Activated CD8-positive, alpha-beta memory T cell treated with anti-CD3 and anti-CD28 coated beads for 48 hours (primary cell): Measurements from ENCODE around the gene SPATA1.
"Not testable (repeated sequence)": the region's sequence is repeated elsewhere in the genome, so short reads cannot be mapped to it uniquely, and the experiment has no call there.

Source experiments
- DNase-seq, 3 experiments: peaks; one replicate each; pipeline ENCODE4 v3.0.0-alpha.2; 2020; ENCODE audit warnings: low read depth in 2 of 3, low spot score in 2 of 3

SPATA1 gene

DNA sequence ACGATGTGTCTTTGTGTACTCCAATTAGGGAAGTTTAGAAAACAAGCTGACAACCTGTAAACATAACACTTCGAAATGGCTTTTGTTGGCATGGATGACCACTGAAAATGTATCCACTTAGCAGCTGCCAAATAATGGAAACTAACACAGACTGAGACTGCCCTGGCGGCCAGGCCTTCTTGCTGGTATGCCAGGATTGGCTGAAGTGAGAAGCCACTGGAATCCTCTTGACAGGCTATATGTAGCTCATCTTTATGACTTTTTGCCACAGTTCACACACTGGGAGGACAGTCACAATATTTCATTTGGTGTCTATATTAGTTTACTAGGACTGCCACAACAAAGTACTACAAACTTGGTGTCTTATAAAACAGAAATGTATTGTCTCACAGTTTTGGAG is 80.9 kb downstream of the SPATA1 start:
- no peak for DNase-seq

DNA sequence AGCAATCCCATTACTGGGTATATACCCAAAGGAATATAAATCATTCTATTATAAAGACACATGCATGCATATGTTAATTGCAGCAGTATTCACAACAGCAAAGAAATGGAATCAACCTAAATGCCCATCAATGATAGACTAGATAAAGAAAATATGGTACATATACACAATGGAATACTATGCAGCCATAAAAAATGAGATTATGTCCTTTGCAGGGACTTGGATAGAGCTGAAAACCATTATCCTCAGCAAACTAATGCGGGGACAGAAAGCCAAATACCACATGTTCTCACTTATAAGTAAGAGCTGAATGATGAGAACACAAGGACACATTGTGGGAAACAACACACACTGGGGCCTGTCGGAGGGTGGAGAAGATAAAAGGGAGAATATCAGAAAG is 88.8 kb downstream of the SPATA1 start:
- not testable (repeated sequence) for DNase-seq

DNA sequence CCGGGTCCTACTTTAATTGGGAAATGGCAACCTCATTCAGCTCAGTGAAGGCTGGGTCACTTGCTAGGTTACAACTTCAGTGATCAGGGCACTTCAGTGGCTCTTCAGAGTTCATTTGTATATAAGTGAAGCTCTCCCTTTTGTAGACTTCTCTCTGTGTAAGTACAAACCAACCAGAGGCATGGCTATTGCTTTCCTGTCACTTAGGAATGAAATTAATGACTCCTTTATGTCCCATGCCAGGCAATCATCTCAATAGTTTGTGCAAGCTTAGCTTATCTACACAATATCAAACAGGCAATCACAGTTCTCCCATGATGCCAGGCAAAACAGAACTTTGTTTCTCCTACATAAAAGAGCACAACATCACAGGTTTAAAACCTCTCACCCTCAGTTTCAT is 90.8 kb downstream of the SPATA1 start:
- DNase-seq = no peak

DNA sequence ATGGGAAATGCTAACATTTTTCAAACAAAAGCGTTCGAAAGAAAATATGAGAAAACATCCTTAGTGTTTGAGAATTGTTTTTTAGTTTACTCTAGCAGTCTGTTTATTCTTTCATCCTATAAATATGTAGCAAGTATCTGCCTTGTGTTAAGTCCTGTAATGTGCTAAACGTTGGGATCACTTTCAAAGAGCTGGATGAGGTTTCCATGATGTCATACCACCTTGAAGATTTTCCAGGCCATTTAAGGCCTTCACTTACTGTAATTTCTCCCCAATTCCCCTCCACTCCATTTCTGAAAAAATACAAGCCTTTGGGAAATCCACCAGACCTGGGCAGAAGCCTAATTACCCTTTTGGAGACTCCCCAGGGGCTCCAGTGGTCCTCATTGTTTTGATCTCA is 92.2 kb downstream of the SPATA1 start:
- no peak for DNase-seq

DNA sequence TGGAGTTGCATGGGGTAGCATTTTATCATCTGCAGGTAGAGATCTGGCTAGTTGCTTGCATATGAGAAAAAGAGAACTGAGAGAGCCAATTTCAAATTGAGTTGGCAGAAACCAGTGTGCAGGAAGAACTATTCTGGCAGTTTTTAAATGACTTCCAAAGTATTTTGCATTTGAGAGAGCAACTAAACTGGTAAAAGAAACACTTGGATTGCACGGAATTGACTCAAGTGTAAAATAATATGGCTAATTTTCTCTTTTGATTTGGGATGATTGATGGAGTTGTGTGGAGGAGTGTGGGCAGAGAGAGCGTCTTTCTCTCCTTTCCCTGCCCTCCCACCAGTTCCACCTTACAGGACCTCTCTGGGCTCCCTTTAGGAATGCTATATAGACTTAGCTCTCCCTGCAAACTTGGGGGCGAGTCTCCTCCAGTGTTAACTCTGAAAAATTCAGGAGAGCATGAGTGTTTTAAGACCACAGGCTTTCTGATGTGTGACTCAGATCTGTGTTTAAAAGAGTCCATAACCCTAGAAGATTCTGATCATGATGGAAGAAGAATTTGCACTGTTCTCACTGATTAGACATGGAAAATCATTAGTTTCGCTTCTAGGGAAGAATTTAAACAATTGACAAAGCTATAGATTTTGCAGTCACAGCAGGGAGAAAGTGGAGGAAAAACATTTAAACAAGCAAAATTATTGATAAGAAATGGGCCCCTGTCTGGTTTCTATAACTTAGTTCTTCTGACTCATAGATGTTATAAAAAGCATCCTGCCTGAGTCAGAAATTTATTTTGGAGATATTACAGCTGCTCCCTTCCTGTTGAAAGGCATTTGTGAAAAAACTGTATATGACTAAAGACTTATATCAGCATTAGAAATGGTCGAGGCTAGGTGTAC is 92.9 kb downstream of the SPATA1 start:
- DNase-seq = no peak

DNA sequence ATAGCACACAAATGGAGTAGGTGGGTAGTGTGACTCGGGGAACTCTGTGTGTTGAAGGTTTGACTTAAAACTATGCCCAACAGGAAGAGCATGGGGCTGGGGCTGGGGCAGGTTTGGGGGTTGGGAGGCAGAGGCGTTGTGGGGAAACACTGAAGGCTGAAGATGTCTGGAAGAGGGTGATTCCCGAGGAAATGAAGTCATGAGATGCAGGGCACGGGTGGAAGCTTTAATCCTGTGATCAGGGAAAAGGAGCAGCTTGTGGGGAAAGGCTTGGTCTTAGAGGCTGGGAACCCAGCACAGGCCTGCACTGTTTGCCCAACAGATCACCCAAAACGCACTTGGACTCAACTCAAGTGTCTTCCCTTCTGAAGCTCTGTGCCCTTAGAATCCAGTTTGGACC is 94.6 kb downstream of the SPATA1 start:
- DNase-seq = no peak

DNA sequence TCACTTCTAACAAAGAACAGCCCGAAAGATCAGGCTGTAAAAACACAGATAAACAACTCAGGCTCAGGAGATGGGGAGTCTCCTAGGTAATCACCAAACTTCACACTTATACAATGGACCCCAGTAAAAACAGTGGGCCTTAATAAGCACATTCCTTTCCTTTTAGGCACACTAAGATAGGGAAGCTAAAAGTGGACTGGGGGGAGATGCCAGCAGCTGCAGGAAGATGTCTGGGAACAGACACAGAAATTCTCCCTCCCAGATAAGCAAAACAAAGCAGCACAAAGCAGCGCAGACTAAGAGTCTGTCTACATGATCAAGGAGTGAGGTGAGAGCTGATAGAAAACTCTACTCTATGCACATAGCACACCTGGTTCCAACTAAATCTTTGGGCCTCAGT is 97.0 kb downstream of the SPATA1 start:
- DNase-seq = no peak

DNA sequence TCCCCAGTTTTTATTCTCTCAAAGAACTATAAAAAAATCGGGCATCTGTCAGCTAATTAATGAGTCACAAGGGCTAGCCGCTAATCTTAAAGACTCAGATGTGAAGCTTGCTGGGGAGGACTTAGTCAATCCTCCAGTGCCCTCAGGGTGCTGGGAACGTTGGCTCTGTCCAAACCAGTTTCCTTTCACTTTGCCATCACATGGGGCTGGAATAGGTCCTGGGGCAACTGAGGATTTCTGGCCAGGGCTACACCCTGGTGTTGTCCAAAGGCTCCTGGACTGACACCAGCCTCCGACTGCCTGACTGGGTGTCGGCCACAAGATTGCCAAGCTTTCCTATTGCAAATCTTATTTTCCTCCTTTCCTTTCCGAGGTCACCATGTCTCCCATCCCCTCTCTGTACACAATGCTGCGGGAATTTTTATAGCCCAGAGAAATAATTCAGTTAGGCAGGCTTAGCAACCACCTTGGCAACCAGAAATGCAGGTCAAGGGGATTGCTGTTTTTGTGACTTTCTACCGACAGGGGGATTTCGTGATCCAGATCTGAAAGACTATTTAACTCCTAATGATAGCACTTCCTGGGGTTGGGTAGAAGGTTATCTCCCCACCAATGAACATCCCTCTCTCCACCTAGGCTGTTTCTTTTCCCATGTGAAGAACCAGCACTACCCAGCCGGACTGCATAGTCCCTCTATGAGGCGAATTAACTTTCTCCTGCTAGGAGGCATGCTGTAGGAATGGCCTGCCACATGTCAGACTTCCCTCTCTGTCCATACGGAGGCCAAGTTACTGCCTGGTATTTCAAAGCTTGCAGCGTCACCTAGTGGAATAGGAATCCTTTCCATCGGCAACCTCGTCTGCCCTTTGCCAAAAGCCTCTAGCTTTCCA is 98.0 kb downstream of the SPATA1 start:
- DNase-seq = no peak

DNA sequence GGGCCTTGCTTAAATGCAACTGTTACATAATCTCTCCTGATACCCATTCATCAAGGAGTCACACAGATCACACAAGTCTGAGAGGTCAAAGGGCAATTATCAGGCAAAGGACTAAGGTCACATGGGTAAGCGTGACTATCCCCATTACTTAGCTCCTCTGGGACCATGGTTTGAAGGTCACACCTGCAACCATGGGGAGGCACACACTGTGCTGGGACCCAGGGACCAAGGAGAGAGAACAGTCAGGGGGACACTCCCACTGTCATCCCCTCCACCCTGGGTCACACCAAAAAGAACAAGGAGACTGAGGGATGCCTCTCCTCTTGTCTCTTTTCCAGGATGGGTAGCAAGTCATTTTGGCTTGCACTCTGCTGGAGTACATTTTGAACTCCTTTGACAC is 99.0 kb downstream of the SPATA1 start:
- no peak for DNase-seq

DNA sequence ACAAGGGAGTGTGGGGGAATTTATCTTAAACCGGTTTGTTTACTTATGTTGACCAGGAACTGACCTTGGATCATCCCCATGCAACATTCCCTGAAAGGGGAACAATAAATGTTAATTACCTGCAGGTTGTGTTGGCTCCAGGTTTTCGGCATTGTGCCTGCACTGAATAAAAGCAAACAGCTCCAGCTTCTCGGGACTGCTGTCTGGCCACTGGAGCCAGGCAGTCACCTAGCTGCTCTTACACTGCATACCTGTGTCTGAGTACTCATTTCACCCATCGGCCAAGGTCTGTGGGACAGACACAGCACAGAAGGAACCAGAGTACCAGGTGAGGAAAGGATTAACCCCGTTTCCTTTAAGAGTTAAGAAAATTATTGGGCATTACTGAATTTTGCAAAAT is 100.8 kb downstream of the SPATA1 start:
- DNase-seq = no peak

DNA sequence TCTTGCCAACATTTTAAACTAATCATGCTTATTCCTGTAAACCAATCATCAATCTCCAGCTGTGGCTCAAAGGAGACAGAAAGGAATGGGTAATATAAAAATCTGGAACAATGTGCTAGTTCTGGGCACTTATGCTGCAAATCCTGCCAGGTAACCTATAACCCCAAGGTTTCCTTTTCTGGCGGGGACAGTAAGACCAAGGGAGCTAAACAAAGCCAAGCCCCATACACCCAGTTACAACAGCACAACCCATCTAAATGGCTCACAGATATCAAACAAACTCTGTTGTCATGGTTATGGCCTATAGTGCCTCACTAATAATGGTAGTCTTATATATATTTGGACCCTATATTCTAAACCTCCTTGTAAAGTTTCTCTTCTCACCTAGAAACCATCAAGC is 104.9 kb downstream of the SPATA1 start:
- no peak for DNase-seq

DNA sequence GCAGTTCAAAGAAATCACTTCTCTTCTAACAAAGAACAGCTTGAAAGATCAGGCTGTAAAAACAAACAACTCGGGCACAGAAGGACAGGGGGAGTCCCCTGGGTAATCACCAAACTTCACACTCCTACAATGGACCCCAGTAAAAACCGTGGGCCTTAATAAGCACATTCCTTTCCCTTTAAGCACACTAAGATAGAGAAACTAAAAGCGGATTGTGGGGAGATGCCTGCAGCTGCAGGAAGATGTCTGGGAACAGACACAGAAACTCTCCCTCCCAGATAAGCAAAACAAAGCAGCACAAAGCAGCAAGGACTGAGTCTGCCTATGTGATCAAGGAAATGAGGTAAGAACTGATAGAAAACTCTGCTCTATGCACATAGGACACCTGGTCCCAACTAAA is 105.6 kb downstream of the SPATA1 start:
- no peak for DNase-seq

DNA sequence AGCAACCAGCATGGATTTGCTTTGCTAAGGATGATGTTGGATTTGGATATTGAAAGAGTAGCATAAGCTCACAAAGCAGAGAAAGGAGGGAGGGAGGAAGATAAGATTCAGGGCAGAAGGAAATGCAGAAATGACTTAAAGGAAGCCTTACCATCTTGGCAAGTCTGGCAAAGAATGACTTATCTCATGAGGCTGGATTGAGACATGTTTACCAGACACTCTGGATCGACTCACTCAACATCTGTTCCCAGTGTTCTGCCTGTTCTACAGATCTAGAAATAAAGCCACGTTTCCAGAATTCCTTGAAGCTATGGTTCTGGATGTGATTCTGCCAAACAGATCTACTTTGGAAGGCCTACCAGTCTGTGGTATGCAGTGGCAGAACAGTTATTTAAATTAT is 106.8 kb downstream of the SPATA1 start:
- no peak for DNase-seq

DNA sequence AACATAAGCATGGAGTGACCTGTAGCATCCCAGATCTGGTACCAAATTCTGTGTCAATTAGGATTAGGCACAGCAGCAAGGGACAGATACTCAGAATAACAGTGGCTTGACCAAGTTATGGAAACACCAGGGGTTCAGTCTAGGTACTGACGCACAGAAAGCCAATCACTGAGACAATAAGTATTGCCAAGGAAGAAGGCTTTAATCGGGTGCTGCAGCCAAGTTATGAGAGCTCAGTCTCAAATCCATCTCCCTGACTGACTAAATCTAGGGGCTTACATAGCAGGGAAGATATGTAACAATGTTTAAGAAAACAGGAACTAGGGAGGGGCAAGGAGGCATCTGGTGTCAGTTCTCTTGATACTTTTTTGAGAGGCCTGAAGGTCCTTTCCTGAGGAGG is 107.7 kb downstream of the SPATA1 start:
- no peak for DNase-seq

DNA sequence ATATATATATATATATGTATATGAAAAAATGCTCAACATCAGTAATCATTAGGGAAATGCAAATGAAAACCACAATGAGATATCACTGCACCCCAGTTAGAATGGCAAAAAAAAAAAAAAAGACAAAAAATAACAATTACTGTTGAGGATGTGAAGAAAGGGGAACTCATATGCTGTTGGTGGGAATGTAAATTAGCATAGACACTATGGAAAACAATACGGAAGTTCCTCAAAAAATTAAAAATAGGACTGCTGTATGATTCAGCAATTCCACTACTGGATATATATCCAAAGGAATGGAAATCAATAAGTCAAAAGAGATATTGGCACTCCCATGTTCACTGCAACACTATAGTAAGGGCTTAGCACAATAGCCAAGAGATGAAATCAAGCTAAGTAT is 109.6 kb downstream of the SPATA1 start:
- no peak for DNase-seq
